Inflammatory macrophage treated with lipopolysaccharide for 4 hours (primary cell): ENCODE measurements around the gene PIK3IP1.
A peak's percentile ranks its signal among the peaks of the same experiment; 100 is the strongest.
"Not testable (repeated sequence)": the region's sequence is repeated elsewhere in the genome, so short reads cannot be mapped to it uniquely, and the experiment has no call there.

Experiments used
- DNase-seq: peaks from one replicate; pipeline ENCODE4 v3.0.0-alpha.2; 2020

The PIK3IP1 gene

GRCh38 chr22:31292236-31292989, at the start of gene PIK3IP1:
Gene PIK3IP1, minus strand, starts transcription at chr22:31292488. Its CDS starts 144 bp downstream, at chr22:31292344.
- DNase-seq, result peak; percentile 82

- no peak for DNase-seq
These were observed 49.2 kb upstream of the PIK3IP1 start for GRCh38 chr22:31341386-31342088.

DNA sequence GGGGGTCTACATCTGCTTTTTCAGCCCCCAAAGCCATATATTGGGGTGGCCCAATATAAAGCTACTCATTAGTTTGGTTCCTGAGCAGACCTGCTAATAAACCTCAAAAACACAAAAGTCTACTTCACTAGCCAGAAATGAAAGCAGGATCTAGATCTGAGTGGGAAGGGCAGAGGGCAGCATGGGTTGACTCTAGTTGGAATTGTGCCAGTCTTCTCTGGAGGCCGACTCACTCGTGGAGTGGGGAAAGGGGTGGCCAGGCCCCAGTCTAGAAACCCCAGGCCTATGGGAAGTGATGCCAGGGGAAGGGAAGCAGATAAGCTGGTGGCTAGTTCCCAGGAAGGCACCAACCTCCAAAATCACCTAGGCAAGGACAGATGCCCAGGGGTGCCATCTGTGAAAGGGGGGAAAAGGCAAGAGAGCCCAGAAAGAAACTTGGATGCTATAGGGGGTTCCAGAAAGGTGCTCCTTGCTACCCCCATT, 48.5 kb upstream of the PIK3IP1 start:
- DNase-seq, result peak; percentile 26

- DNase-seq, result no peak
These were observed 48.1 kb upstream of the PIK3IP1 start for GRCh38 chr22:31340360-31340759.

DNA sequence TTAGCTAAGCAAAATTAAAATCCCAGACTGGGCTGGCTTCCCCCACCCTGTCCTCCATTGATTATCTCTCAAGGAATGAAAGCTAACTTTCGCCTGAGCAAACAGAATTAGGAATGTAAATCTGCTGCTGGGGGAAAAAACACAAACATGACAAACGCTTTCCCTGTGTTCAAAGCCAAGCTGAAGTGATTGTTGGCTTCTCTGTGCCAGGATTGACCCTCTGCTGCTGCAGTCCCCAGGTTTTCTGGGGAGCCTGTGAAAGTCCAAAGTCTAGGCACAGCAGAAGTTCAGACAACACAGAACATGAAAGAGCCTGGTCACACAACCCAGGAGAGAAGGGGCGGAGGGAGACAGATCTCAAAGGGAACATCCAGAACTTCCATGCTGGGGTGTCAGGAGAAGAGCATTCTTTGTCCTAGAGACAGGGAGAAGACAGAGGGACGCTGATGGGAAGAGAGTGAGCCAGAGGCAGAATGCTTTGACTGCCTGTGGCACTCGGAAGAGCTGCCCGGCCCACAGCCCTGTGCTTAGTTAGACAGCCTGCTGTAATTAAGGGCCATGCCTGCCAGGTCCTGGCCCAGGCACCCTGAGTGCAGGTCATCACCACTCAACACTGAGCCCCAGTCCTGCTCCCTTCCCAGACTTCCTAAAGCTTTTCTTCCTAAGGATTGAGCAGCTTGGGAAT, 47.0 kb upstream of the PIK3IP1 start:
- DNase-seq, result no peak

- DNase-seq, result no peak
These were observed 44.9 kb upstream of the PIK3IP1 start for GRCh38 chr22:31337178-31337577.

DNA sequence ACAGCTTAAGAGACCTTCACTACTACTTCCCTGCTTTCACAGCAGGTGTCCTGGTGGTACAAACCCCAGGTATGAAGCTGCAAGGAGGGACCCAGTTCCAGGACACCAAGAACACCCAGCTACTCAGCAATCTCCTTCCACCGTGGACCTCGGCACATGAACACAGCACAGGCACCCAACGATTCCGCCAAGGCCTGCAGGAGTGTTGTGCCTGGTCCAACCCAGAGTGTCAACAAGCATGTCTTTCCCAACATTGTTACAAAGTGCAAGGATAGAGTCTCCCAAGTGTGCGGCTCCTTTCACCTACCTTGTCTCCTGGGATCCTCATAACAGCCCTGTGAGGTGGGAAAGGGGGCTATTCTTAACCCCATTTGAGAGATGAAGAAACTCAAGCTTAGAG, 42.0 kb upstream of the PIK3IP1 start:
- DNase-seq, result no peak

- DNase-seq, result no peak
These were observed 41.4 kb upstream of the PIK3IP1 start for GRCh38 chr22:31333641-31334040.

- DNase-seq, result no peak
These were observed 40.6 kb upstream of the PIK3IP1 start for GRCh38 chr22:31332886-31333285.

GRCh38 chr22:31332010-31332409, 39.7 kb upstream of the PIK3IP1 start:
- no peak for DNase-seq

DNA sequence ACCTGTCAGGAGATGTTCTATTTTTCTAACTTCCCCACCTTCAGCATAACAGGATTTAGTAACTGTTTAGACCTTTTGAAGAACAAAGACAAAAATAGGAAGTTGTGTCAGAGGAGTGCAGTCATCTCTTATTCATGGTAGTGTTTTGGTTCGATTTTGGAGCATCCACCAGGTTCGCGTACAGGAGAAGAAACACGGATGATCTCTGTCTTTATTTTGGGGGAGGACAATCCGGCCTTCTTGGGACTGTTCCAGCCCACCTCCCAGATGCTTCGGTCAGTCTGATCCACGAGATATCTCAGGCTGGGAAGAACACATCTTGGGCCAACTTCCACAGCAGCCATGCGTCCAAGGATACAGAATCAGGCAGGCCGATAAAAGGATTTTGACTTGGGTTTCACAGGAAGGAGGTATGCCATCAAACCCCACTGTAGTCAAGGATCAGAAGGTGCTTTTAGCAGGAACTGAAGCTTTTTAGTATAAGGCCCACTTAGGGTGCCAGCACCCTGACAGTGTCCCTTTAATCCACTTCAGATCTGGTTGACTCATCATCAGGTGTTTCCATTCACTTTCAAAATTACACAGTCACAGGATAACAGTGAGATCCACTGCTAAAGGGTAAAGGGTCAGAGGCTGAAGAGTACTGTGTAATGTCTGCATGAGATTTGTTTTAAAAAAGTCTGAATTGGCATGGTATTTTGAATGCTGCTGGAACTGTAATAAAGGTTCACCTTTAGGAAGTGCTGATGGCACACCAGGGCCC, 37.3 kb upstream of the PIK3IP1 start:
- no peak for DNase-seq

DNA sequence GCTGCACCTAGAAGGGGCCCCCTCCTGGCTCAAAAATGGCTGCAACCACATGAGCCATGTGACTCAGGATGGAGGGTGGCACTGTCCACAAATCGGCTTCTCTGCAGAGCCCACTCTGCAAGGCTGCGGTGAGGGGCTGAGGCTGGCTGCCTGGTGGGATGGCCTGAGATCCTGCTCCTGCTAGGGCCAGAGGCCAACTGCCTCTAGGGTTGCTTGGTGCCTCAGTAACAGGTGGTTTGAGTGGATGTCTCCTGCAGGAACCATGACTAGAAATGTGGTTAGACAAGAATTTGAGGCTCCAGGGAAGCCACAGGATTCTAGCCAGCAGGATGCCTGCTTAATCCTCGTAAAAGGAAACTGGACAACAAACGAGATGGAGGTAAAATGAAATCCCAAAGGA, 36.7 kb upstream of the PIK3IP1 start:
- DNase-seq, result no peak

- no peak for DNase-seq
These were observed 36.3 kb upstream of the PIK3IP1 start for GRCh38 chr22:31328544-31328960.

GRCh38 chr22:31327806-31328543, 35.7 kb upstream of the PIK3IP1 start:
- no peak for DNase-seq

DNA sequence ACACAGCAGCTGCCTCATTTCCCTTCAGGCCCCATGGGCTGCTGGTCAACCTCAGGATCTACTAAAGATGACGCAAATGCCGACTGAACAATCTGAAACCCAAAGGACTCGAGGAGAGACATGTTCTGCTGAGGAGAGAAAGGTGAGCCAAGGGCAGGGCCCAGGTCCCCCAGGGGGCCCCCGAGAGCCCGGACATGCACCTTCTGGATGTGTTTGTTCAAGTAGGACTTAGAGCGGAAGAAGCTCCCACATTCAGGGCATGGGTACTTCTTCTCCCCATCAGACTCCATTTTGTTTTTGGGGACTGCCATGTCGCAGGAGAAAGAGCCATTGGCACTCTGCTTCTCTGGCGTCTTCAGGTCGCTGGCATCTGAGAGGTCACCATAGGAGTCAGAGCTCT, 34.6 kb upstream of the PIK3IP1 start:
- no peak for DNase-seq

- no peak for DNase-seq
These were observed 31.6 kb upstream of the PIK3IP1 start for GRCh38 chr22:31323578-31324550.

GRCh38 chr22:31321421-31321820, 29.1 kb upstream of the PIK3IP1 start:
- DNase-seq, result no peak

DNA sequence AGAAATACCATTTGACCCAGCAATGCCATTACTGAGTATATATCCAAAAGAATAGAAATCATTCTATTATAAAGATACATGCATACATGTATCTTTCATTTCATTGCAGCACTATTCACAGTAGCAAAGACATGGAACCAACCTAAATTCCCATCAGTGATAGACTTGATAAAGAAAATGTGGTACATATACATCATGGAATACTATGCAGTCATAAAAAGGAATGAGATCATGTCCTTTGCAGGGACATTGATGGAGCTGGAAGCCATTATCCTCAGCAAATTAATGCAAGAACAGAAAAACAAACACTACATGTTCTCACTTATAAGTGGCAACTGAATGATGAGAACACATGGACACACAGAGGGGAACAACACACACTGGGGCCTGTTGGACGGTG, 21.9 kb upstream of the PIK3IP1 start:
- not testable (repeated sequence) for DNase-seq

- peak; percentile 56 for DNase-seq
These were observed 21.3 kb upstream of the PIK3IP1 start for GRCh38 chr22:31313366-31314147.

DNA sequence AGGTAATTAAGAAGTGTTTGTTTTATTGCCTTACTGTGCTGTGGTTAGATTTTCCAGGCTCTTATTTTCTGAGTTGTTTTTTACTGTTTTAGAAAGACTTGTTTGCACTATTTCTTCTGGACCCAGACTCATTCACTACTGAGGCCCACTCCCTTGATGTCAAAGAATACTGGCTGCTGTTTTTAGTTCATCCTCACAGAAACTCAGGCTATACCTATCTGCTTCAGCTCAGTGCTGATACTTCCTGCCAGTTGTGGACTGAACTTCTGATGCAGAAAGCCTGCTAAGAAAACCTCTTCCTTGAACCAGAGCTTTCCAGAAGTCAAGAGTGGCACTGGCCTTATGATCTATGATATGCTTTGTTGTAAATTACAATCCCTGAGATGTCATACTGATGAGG, 15.9 kb upstream of the PIK3IP1 start:
- no peak for DNase-seq
